Measurements from ENCODE around the gene CHST15.

The CHST15 gene, protein sequence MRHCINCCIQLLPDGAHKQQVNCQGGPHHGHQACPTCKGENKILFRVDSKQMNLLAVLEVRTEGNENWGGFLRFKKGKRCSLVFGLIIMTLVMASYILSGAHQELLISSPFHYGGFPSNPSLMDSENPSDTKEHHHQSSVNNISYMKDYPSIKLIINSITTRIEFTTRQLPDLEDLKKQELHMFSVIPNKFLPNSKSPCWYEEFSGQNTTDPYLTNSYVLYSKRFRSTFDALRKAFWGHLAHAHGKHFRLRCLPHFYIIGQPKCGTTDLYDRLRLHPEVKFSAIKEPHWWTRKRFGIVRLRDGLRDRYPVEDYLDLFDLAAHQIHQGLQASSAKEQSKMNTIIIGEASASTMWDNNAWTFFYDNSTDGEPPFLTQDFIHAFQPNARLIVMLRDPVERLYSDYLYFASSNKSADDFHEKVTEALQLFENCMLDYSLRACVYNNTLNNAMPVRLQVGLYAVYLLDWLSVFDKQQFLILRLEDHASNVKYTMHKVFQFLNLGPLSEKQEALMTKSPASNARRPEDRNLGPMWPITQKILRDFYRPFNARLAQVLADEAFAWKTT

DNA sequence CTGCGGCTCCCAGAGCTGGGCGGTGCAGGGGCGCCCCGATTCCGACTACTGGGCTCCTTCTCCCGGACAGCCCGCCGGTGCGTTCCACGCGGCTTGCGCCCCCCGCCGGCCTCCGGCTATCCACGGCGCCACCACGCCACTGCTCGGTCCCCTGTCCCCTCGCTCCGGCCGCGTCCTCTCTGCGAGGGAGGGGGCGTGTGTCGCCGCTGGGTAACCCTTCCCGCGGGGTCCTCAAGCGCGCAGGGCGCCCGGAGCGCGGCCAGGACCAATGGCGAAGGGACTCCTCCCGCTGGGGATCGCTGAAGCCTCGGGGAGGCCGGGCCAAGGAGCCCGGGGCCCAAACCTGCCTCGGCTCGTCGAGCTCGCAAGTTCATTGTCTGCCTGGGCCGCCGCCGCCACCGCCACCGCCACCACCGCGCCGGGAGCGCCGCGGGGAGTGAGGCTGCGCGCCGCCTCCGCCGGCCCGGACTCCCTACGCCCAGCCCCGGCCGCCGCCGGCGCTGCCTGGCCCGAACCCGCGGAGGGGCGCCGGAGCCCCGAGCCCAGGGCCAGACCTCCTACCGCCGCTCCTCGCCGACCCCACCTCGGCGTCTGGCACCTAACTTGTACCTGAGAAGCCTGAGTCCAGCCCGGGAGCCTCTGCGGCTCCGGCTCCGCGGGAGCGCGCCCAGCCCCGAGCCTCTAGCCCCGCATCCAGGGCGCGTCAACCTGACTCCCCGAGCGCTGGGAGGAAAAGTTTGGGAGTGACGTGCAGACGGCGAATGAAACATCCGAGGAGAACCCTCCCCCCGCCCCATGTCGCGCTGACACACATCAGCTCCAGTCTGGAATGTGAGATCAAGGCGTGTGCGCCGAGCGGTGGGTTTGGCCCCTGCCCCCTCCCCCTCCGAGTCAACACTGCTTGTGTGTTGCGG is at the start of gene CHST15:
Gene CHST15, minus strand, starts transcription at position 739 of the 914 bp plus-strand sequence. CDS start 47,386 bp downstream, outside the sequence.
- Mint-ChIP-seq H3K27ac (no peak within 1 kb of the TSS), H3K9me3 (no peaks in the 10 kb centered on the region), H3K36me3 (ENCODE audit: low read depth) (no peaks in the 10 kb centered on the region), H3K27me3 (peaks cover 51% of the 10 kb centered on the region), H3K4me1 (ENCODE audit: low read depth) (peaks cover 4% of the 10 kb centered on the region), H3K4me3 (peak within 1 kb of the TSS; percentile 60)

- Mint-ChIP-seq H3K27ac (no peak overlapping the region), H3K36me3 (ENCODE audit: low read depth) (no peaks in the 10 kb centered on the region), H3K4me1 (ENCODE audit: low read depth) (no peaks in the 10 kb centered on the region), H3K9me3 (no peaks in the 10 kb centered on the region), H3K27me3 (no peaks in the 10 kb centered on the region), H3K4me3 (no peak overlapping the region)
Measured at GRCh38 chr10:124142960-124143359, 49.6 kb upstream of the CHST15 start.

- Mint-ChIP-seq H3K27ac (no peak overlapping the region), H3K9me3 (no peaks in the 10 kb centered on the region), H3K27me3 (peaks cover 5% of the 10 kb centered on the region), H3K36me3 (ENCODE audit: low read depth) (no peaks in the 10 kb centered on the region), H3K4me3 (no peak overlapping the region), H3K4me1 (ENCODE audit: low read depth) (no peaks in the 10 kb centered on the region)
Measured at GRCh38 chr10:124142006-124142739, 48.8 kb upstream of the CHST15 start.

- Mint-ChIP-seq H3K27me3 (peaks cover 5% of the 10 kb centered on the region), H3K9me3 (no peaks in the 10 kb centered on the region), H3K27ac (no peak overlapping the region), H3K4me3 (no peak overlapping the region), H3K36me3 (ENCODE audit: low read depth) (no peaks in the 10 kb centered on the region), H3K4me1 (ENCODE audit: low read depth) (no peaks in the 10 kb centered on the region)
Measured at GRCh38 chr10:124138883-124139348, 45.5 kb upstream of the CHST15 start.

GRCh38 chr10:124138195-124138882 is 44.9 kb upstream of the CHST15 start:
- peaks cover 5% of the 10 kb centered on the region for H3K27me3 Mint-ChIP-seq
- no peaks in the 10 kb centered on the region for H3K36me3 Mint-ChIP-seq (ENCODE audit: low read depth)
- no peak overlapping the region for H3K4me3 Mint-ChIP-seq
- no peaks in the 10 kb centered on the region for H3K4me1 Mint-ChIP-seq (ENCODE audit: low read depth)
- H3K27ac Mint-ChIP-seq: no peak overlapping the region
- H3K9me3 Mint-ChIP-seq: no peaks in the 10 kb centered on the region

GRCh38 chr10:124134251-124134893 is 41.0 kb upstream of the CHST15 start:
- H3K27me3 Mint-ChIP-seq: peaks cover 10% of the 10 kb centered on the region
- no peak overlapping the region for H3K4me3 Mint-ChIP-seq
- no peaks in the 10 kb centered on the region for H3K4me1 Mint-ChIP-seq (ENCODE audit: low read depth)
- H3K27ac Mint-ChIP-seq: no peak overlapping the region
- H3K36me3 Mint-ChIP-seq (ENCODE audit: low read depth): no peaks in the 10 kb centered on the region
- H3K9me3 Mint-ChIP-seq: no peaks in the 10 kb centered on the region

- Mint-ChIP-seq H3K4me3 (no peak overlapping the region), H3K36me3 (ENCODE audit: low read depth) (no peaks in the 10 kb centered on the region), H3K27me3 (peaks cover 10% of the 10 kb centered on the region), H3K4me1 (ENCODE audit: low read depth) (no peaks in the 10 kb centered on the region), H3K27ac (no peak overlapping the region), H3K9me3 (no peaks in the 10 kb centered on the region)
Measured at GRCh38 chr10:124132876-124133275, 39.5 kb upstream of the CHST15 start.

GRCh38 chr10:124132306-124132705 is 38.9 kb upstream of the CHST15 start:
- Mint-ChIP-seq H3K27me3 (peaks cover 7% of the 10 kb centered on the region), H3K36me3 (ENCODE audit: low read depth) (no peaks in the 10 kb centered on the region), H3K9me3 (no peaks in the 10 kb centered on the region), H3K4me1 (ENCODE audit: low read depth) (no peaks in the 10 kb centered on the region), H3K27ac (no peak overlapping the region), H3K4me3 (no peak overlapping the region)

- no peaks in the 10 kb centered on the region for H3K9me3 Mint-ChIP-seq
- H3K36me3 Mint-ChIP-seq (ENCODE audit: low read depth): no peaks in the 10 kb centered on the region
- no peak overlapping the region for H3K4me3 Mint-ChIP-seq
- H3K4me1 Mint-ChIP-seq (ENCODE audit: low read depth): no peaks in the 10 kb centered on the region
- peak overlapping the region; percentile 26 for H3K27ac Mint-ChIP-seq
- H3K27me3 Mint-ChIP-seq: peaks cover 6% of the 10 kb centered on the region
Measured at GRCh38 chr10:124131172-124131571, 37.8 kb upstream of the CHST15 start.

DNA sequence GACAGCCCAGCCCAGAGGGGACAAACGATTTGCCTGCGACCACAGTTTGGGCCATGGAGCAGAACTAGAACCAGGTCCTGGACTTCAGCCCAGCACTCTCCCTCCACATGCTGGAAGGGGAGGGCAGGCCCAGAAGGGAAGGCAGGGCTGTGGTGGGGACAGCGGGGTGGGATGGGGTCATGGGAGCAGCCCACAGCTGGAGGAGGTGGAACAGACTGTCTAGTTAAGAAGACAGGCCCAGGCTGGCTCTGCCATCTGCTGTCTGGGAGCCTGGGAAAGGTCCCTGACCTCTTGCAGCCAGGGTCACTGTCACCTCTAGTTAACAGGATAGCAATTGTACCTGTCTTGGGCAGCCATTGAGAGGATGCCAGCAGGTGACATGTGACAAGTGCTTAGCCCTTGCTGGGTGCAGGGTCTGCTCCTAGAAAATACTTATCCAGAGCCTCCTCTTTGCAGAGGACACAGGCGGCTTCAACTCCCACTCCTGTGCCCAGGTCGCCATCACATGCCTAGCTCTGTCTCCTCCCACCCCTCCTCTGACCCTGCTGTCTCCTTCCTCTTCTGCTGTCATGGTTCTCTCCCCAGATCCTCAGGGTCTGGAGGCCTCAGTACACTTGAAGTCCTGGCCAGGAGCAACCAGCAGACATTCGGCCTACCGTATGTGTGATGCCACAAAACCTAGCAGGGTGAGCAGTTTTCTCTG is 37.0 kb upstream of the CHST15 start:
- H3K4me3 Mint-ChIP-seq: no peak overlapping the region
- no peak overlapping the region for H3K27ac Mint-ChIP-seq
- H3K27me3 Mint-ChIP-seq: peaks cover 6% of the 10 kb centered on the region
- H3K9me3 Mint-ChIP-seq: no peaks in the 10 kb centered on the region
- no peaks in the 10 kb centered on the region for H3K4me1 Mint-ChIP-seq (ENCODE audit: low read depth)
- H3K36me3 Mint-ChIP-seq (ENCODE audit: low read depth): no peaks in the 10 kb centered on the region

DNA sequence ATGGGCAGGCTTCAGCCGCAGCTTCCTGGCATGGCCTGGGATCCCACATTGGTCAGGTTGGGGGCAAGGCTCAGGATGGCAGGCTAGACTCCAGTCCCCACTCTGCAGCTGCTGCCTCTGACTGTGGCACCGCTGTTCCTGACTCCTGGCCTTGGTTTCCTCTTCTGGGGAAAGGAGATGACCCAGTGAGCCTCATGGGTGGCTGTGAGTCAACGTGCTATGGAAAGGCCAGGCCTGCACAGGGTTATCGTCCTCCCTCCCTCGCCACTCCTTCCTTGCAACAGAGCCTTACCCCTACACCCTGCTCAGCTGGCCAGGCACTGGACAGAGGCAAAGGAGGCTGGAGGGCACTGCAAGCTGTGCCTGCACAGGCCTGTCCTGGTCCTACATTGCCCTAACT is 36.1 kb upstream of the CHST15 start:
- no peaks in the 10 kb centered on the region for H3K36me3 Mint-ChIP-seq (ENCODE audit: low read depth)
- no peak overlapping the region for H3K4me3 Mint-ChIP-seq
- H3K27me3 Mint-ChIP-seq: peaks cover 6% of the 10 kb centered on the region
- no peak overlapping the region for H3K27ac Mint-ChIP-seq
- H3K9me3 Mint-ChIP-seq: no peaks in the 10 kb centered on the region
- H3K4me1 Mint-ChIP-seq (ENCODE audit: low read depth): no peaks in the 10 kb centered on the region

- Mint-ChIP-seq H3K27me3 (peaks cover 6% of the 10 kb centered on the region), H3K4me1 (ENCODE audit: low read depth) (peaks cover 4% of the 10 kb centered on the region), H3K36me3 (ENCODE audit: low read depth) (no peaks in the 10 kb centered on the region), H3K4me3 (no peak overlapping the region), H3K27ac (no peak overlapping the region), H3K9me3 (no peaks in the 10 kb centered on the region)
Measured at GRCh38 chr10:124128811-124129145, 35.4 kb upstream of the CHST15 start.
